HG02798 (cell line): ENCODE data around the gene CDX2.
"Not testable (repeated sequence)": the region's sequence is repeated elsewhere in the genome, so short reads cannot be mapped to it uniquely, and the experiment has no call there.

Experiments used
- ATAC-seq: cut with Tn5 transposase; IDR thresholded peaks from one replicate; pipeline ENCODE4 v1.9.1; 2021; ENCODE audit warnings: mild to moderate bottlenecking; ENCODE audit not compliant: unreplicated experiment, poor library complexity

CDX2 gene

GRCh38 chr13:27965740-27966640 is 3.1 kb downstream of the CDX2 start:
- ATAC-seq = no peak

- no peak for ATAC-seq
These were observed 3.8 kb downstream of the CDX2 start for GRCh38 chr13:27965343-27965739.

GRCh38 chr13:27964741-27965323 is 4.3 kb downstream of the CDX2 start:
- ATAC-seq = no peak

GRCh38 chr13:27964206-27964605 is 4.9 kb downstream of the CDX2 start:
- not testable (repeated sequence) for ATAC-seq

- ATAC-seq = no peak
These were observed 5.6 kb downstream of the CDX2 start for GRCh38 chr13:27963491-27963890.

GRCh38 chr13:27962982-27963381 is 6.1 kb downstream of the CDX2 start:
- no peak for ATAC-seq

GRCh38 chr13:27962128-27962841 is 6.8 kb downstream of the CDX2 start:
- ATAC-seq = no peak

GRCh38 chr13:27961227-27962085 is 7.7 kb downstream of the CDX2 start:
- no peak for ATAC-seq

- ATAC-seq = peak; percentile 49
These were observed 8.5 kb downstream of the CDX2 start for GRCh38 chr13:27960362-27961226.

- no peak for ATAC-seq
These were observed 9.1 kb downstream of the CDX2 start for GRCh38 chr13:27959976-27960361.

- ATAC-seq = no peak
These were observed 12.4 kb downstream of the CDX2 start for GRCh38 chr13:27956576-27957300.

GRCh38 chr13:27955014-27955591 is 14.0 kb downstream of the CDX2 start:
- ATAC-seq = no peak

- ATAC-seq = peak; percentile 13
These were observed 14.7 kb downstream of the CDX2 start for GRCh38 chr13:27954406-27954851.

- ATAC-seq = peak; percentile 90
These were observed 15.3 kb downstream of the CDX2 start for GRCh38 chr13:27953676-27954405.

GRCh38 chr13:27952876-27953675 is 16.0 kb downstream of the CDX2 start:
- ATAC-seq = no peak

GRCh38 chr13:27942972-27943371 is 26.1 kb downstream of the CDX2 start:
- ATAC-seq = no peak
